ENCODE measurements around the gene FKBP8. TPM values are rescaled to one million over a fixed set of nuclear protein-coding genes. Genes with fewer than 3 reads are reported as not detected.

Gene FKBP8
- total RNA-seq, 2 experiments from 2014 or later, result 245 to 247 TPM

DNA sequence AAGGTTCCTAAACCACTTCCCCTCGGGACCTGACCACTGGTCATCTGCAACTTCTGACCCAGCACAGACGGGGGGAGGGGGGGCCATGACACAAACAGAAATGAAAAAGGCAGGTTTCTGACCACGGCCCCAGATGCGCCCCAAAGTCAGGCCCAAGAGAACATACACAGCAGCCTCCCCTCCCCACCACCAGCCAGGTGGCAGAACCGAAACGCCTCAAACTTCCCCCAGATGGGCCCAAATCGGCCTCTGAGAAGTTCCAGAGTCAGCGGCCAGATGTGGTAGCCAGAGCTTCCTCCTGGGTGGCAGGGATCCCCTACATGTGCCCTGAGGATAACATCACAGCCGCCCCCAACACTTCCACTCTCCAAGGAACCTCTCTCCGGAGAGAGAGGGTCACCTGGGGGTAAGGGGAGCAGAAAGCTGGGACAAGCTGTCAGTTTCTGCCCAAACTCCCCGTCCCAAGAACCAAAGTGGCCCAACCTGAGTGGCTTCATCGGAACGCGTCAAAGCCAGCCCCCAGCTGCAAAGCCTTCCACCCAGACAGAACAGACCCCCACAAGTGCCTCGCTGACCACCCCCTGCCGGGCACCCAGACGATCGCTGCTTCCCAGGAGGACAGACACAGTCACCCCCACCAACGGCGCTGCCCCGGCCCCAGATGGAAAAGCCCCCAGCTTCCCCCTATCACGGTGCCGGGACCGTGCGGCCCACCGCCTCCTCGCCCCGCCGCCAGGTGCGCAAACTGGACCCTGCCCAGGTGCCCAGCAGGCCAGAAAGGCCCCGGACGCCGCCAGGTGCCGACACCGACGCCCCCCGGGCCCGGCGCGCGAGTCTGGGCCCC is 22.3 kb downstream of the FKBP8 start:
- Mint-ChIP-seq H3K9me3 (ENCODE audit: insufficient read depth) (no peaks in the 10 kb centered on the region), H3K27me3 (ENCODE audit: low read depth) (no peaks in the 10 kb centered on the region), H3K4me3 (peak overlapping the region; percentile 79), H3K27ac (peak overlapping the region; percentile 77), H3K4me1 (ENCODE audit: low read depth) (peaks cover 14% of the 10 kb centered on the region), H3K36me3 (ENCODE audit: low read depth) (no peaks in the 10 kb centered on the region)
- ChIA-PET CTCF (interaction anchor here (1.0 to 5.0 kb wide), 29 partner anchors 8 to 398 kb away, joined by 3 to 78 read pairs (median 7); partner anchors contain the start of genes COPE, DDX49, FKBP8 and KXD1), POLR2A (interaction anchor here (0.7 to 3.6 kb wide), 12 partner anchors 10 to 398 kb away, joined by 3 to 28 read pairs (median 6); partner anchors contain the start of genes COPE, DDX49, FKBP8 and KXD1)
- ATAC-seq (no peak), DNase-seq (peak; percentile 42)

DNA sequence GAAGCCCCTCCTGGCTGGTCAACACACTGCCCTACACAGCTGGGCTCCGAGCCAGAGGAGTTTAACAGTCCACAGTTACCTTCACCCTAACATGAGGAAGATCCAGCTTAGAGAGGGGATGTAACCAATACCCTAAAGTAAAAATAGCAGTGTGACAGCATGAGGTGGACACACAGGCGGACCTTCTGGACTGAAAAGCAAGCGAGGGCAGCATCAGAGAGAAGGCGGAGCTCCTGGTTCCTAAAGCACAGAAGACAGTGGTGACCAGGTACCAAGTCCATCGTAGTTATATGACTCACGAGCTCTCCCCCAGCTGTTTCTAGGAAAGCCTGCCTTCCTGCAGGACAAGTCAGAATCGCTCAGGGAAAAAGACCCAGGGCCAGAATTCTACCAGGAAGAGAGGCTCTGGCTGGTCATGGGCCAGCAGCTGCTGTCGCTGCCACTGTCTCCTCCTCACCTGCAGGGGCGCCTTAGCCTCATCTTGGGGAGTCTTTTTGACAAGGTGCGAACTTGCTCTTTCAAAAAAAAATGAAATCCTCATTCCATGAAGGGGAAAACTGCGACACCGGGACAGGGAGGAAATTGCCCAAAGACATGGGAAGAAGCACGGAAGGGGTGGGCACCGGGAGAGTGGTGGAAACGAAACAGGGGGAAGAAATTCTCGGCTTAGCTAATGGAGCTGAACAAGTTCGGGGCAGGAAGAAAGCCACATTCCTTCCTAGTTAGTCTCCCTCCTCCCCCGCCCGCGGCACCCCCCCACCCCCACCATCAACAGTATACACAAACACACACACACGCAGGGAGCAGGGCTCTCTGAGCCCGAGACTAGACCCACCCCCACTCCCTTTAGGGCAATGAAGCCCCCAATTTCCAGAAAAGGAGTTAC is 23.2 kb downstream of the FKBP8 start:
- H3K4me1 Mint-ChIP-seq (ENCODE audit: low read depth), result peaks cover 20% of the 10 kb centered on the region
- no peaks in the 10 kb centered on the region for H3K27me3 Mint-ChIP-seq (ENCODE audit: low read depth)
- ATAC-seq (no peak), DNase-seq (peak; percentile 78)
- peak overlapping the region; percentile 77 for H3K27ac Mint-ChIP-seq
- ChIA-PET POLR2A (interaction anchor here (0.7 to 3.6 kb wide), 11 partner anchors 11 to 399 kb away, joined by 3 to 28 read pairs (median 5); partner anchors contain the start of genes COPE, DDX49, FKBP8 and KXD1), CTCF (interaction anchor here (0.7 to 5.0 kb wide), 38 partner anchors 9 to 499 kb away, joined by 3 to 78 read pairs (median 5); partner anchors contain the start of genes COPE, DDX49, FKBP8 and KXD1)
- H3K4me3 Mint-ChIP-seq, result peak overlapping the region; percentile 79
- H3K9me3 Mint-ChIP-seq (ENCODE audit: insufficient read depth), result no peaks in the 10 kb centered on the region
- H3K36me3 Mint-ChIP-seq (ENCODE audit: low read depth), result no peaks in the 10 kb centered on the region

DNA sequence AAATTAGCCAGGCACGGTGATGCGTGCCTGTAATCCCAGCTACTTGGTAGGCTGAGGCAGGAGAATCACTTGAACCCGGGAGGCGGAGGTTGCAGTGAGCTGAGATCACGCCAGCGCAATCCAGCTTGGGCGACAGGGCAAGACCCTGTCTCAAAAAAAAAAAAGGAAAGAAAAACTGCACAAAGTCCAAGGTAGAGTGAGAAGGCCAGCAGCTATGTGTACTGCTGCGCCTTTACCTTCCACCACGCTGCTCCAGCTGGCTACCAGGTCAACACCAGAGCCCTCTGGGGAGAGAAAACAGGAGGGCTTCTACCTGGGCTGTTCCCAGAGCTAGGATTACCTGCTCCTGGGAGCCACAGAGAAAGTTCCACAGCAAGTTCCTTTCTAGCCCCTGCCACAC is 24.7 kb downstream of the FKBP8 start:
- Mint-ChIP-seq H3K36me3 (ENCODE audit: low read depth) (no peaks in the 10 kb centered on the region), H3K9me3 (ENCODE audit: insufficient read depth) (no peaks in the 10 kb centered on the region), H3K27me3 (ENCODE audit: low read depth) (no peaks in the 10 kb centered on the region), H3K4me1 (ENCODE audit: low read depth) (peaks cover 26% of the 10 kb centered on the region), H3K27ac (no peak overlapping the region), H3K4me3 (no peak overlapping the region)
- DNase-seq (no peak), ATAC-seq (no peak)
- ChIA-PET POLR2A (interaction anchor here (3.6 kb wide), 1 partner anchor 54 kb away, joined by 28 read pairs; the partner anchor contains the start of gene UBA52), CTCF (interaction anchor here (0.8 to 5.0 kb wide), 10 partner anchors 9 to 329 kb away, joined by 3 to 78 read pairs (median 30); partner anchors contain the start of genes FKBP8, KXD1 and REX1BD)

DNA sequence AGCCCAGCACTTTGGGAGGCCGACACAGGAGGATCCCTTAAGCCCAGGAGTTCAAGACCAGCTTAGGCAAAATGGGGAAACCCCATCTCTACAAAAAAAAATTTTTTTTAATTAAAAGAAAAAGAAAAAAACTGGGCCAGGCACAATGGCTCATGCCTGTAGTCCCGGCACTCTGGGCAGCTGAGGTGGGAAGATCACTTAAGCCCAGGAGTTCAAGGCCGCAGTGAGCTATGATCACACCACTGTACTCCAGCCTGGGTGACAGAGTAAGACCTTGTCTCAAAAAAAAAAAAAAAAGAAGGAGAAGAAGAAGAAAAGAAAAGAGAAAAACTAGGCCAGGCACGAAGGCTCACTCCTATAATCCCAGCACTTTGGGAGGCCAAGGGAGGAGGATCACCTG is 25.8 kb downstream of the FKBP8 start:
- ATAC-seq (no peak), DNase-seq (no peak)
- H3K4me1 Mint-ChIP-seq (ENCODE audit: low read depth), result peaks cover 25% of the 10 kb centered on the region
- H3K27ac Mint-ChIP-seq, result no peak overlapping the region
- H3K9me3 Mint-ChIP-seq (ENCODE audit: insufficient read depth), result no peaks in the 10 kb centered on the region
- H3K27me3 Mint-ChIP-seq (ENCODE audit: low read depth), result no peaks in the 10 kb centered on the region
- H3K36me3 Mint-ChIP-seq (ENCODE audit: low read depth), result no peaks in the 10 kb centered on the region
- ChIA-PET POLR2A (interaction anchor here (0.7 kb wide), 1 partner anchor 16 kb away, joined by 3 read pairs; no protein-coding TSS in a partner anchor), CTCF (interaction anchor here (1.1 to 3.4 kb wide), 2 partner anchors 26 to 72 kb away, joined by 5 to 18 read pairs; partner anchors contain the start of genes FKBP8 and REX1BD)
- no peak overlapping the region for H3K4me3 Mint-ChIP-seq

DNA sequence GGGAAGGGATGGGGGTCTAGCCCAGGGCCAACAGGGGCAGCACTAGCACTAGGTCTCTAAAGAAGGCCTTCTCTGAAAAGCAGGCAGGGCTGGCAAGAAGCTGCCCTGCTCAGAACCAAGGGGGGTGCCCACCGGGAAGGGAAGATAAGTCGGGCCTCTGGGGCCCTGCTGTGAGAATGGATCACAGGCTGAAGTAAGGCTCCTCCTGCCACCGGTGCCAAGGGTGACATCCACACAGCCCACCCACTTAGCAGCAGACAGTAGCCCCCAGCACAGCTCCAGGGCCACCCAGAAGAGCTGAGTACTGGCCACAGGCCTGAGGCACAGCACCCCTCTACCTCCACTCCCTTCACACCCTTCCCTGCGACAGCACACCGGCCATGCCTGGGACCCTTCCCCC is 27.4 kb downstream of the FKBP8 start:
- Mint-ChIP-seq H3K4me1 (ENCODE audit: low read depth) (peaks cover 22% of the 10 kb centered on the region), H3K27me3 (ENCODE audit: low read depth) (no peaks in the 10 kb centered on the region), H3K4me3 (no peak overlapping the region), H3K27ac (no peak overlapping the region), H3K36me3 (ENCODE audit: low read depth) (no peaks in the 10 kb centered on the region), H3K9me3 (ENCODE audit: insufficient read depth) (no peaks in the 10 kb centered on the region)
- DNase-seq, result no peak
- ATAC-seq, result no peak
- ChIA-PET POLR2A (interaction anchor here (0.6 kb wide), 1 partner anchor 460 kb away, joined by 3 read pairs; no protein-coding TSS in a partner anchor), CTCF (no interaction called here)

DNA sequence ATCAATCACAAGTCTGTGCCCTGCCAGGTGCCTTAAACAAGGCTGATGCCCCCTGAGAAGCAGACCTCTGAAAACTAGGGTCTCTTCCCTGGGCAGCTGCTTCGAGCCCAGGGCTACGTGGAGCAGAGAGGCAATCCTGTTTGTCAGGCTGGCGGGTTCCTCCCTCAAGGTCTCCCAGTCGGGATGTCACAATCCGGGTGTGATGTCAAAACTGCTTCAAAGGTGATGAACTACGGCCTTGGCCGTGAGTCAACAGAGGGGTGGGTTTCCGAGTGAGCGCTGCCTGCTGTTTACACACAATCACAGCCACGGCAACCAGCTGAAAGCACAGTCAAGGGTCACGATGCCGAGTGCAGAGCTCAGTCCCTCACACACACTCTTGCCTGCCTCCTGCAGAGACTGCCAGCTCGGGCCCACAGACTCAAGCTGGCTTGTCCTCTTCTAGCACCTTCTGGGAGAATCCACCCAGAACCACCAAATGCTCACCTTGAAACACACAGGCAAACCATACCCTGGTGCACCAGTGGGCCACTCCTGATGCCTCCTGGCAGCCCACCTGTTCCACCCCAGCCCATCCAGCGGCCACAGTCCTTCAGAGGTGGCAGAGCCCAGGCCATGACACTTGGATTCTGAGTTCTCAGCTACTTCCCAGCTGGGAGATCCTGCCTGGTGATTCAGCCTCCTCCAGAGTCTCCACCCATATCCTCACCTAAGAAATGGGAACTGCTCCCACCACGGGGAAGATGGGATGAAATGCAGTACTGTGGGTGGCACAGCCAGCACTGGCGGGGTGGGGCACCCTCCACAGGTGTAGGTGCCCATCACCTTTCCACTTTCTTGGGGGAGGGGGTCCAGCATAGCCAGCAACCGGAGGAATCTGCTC is 28.3 kb downstream of the FKBP8 start:
- peak overlapping the region; percentile 64 for H3K27ac Mint-ChIP-seq
- CTCF ChIA-PET, result no interaction called here
- no peaks in the 10 kb centered on the region for H3K27me3 Mint-ChIP-seq (ENCODE audit: low read depth)
- H3K36me3 Mint-ChIP-seq (ENCODE audit: low read depth), result no peaks in the 10 kb centered on the region
- DNase-seq, result no peak
- POLR2A ChIA-PET, result no interaction called here
- H3K4me1 Mint-ChIP-seq (ENCODE audit: low read depth), result peaks cover 27% of the 10 kb centered on the region
- H3K4me3 Mint-ChIP-seq, result no peak overlapping the region
- ATAC-seq, result no peak
- no peaks in the 10 kb centered on the region for H3K9me3 Mint-ChIP-seq (ENCODE audit: insufficient read depth)

DNA sequence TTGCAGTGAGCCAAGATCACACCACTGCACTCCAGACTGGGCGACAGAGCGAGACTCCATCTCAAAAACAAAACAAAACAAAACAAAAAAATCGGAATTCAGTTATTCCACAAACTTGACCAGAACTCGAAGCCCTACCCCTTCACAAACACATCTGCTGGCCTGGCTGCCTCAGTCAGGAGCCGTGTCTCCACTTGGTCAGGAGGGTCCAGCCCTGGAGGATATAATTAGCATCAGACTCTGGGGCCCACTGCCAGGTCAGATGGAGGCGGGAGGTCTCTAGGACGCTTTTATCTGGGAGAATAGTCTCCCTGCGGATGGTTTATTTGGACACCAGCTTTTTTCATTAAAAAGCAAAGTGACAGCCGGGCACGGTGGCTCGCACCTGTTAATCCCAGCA is 29.5 kb downstream of the FKBP8 start:
- no peaks in the 10 kb centered on the region for H3K9me3 Mint-ChIP-seq (ENCODE audit: insufficient read depth)
- CTCF ChIA-PET, result no interaction called here

DNA sequence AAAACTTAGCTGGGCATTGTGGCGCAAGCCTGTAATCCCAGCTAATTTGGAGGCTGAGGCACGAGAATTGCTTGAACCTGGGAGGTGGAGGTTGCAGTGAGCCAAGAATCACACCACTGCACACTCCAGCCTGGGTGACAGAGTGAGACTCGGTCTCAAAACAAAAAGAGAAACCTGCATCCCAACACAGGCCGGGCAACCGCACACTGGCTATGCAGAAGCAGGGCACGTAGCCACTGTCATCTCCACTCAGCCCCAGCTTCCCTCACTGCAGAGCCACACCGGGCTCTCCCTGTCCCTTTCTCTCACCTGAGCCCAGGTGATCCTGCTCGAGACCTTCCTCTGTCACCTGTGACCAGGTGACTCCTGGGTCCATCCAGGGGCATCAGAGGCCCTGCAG is 33.2 kb downstream of the FKBP8 start:
- ATAC-seq (no peak), DNase-seq (no peak)
- Mint-ChIP-seq H3K36me3 (ENCODE audit: low read depth) (peaks cover 3% of the 10 kb centered on the region), H3K4me3 (no peak overlapping the region), H3K27ac (no peak overlapping the region), H3K9me3 (ENCODE audit: insufficient read depth) (no peaks in the 10 kb centered on the region), H3K27me3 (ENCODE audit: low read depth) (no peaks in the 10 kb centered on the region), H3K4me1 (ENCODE audit: low read depth) (peaks cover 54% of the 10 kb centered on the region)
- CTCF ChIA-PET, result interaction anchor here (0.8 to 6.8 kb wide), 4 partner anchors 10 to 78 kb away, joined by 3 to 78 read pairs (median 4); partner anchors contain the start of gene ELL
- POLR2A ChIA-PET, result interaction anchor here (1.6 kb wide), 1 partner anchor 10 kb away, joined by 5 read pairs; no protein-coding TSS in a partner anchor

More for the DNA sequence above, 29.5 kb downstream of the FKBP8 start:
- Mint-ChIP-seq H3K4me3 (no peak overlapping the region), H3K27me3 (ENCODE audit: low read depth) (no peaks in the 10 kb centered on the region), H3K4me1 (ENCODE audit: low read depth) (peaks cover 29% of the 10 kb centered on the region), H3K36me3 (ENCODE audit: low read depth) (no peaks in the 10 kb centered on the region), H3K27ac (no peak overlapping the region)
- POLR2A ChIA-PET, result no interaction called here
- ATAC-seq (no peak), DNase-seq (no peak)

DNA sequence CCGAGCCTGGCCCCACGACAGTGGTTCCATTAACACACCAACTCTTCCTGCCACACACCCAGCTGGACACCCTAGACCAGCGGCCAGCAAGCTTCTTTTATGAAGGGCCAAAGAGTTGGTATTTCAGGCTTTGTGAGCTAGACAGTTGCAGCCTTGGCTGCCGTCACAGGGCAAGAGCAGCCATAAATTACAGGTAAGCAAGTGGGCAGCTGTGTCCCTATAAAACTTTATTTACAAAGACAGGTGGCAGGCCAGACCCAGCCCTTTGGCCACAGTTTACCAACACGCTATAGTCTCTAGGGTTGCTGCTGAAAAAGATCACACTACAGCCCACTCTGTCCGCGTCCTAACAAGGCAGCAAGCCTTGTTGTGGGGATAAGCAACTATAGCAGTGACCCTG is 34.8 kb downstream of the FKBP8 start:
- H3K4me1 Mint-ChIP-seq (ENCODE audit: low read depth), result peaks cover 64% of the 10 kb centered on the region
- H3K36me3 Mint-ChIP-seq (ENCODE audit: low read depth), result peaks cover 3% of the 10 kb centered on the region
- peak overlapping the region; percentile 15 for H3K27ac Mint-ChIP-seq
- H3K4me3 Mint-ChIP-seq, result no peak overlapping the region
- no peak for DNase-seq
- no peaks in the 10 kb centered on the region for H3K9me3 Mint-ChIP-seq (ENCODE audit: insufficient read depth)
- no peak for ATAC-seq
- H3K27me3 Mint-ChIP-seq (ENCODE audit: low read depth), result no peaks in the 10 kb centered on the region
- ChIA-PET POLR2A (interaction anchor here (1.6 to 2.1 kb wide), 2 partner anchors 11 to 13 kb away, joined by 5 to 7 read pairs; partner anchors contain the start of gene ELL), CTCF (interaction anchor here (1.2 to 6.8 kb wide), 5 partner anchors 12 to 47 kb away, joined by 3 to 78 read pairs (median 4); partner anchors contain the start of gene ELL)

DNA sequence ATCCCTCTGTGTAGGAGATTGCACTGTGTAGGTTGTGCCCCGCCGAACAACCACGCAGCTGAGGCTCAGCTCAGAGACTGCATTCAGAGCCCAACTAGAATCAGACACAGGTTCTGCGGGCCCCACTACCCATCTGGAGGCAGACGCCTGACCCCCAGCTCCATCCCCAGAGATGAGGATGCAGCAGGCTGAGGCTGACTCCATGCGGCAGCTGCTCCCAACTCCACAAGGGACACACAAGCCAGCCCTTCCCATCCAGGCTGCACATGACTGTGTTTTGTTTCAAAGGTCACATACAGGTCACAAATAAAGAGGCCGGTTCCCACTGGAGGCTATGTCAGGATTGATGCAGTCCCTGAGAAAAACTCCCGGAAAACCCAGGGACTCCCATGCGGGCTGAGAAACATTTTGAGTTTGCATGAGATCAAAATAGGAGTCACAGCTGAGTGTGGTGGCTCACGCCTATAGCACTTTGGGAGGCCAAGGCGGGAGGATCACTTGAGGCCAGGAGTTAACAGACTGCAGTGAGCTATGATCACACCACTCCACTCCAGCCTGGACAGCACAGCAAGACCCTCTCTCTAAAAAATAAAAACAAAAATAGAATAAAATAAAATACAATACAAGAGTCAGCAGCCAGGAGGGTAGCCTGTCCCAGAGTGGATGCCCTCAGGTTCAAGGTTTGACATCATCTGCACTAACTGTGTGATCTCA is 35.5 kb downstream of the FKBP8 start:
- no peaks in the 10 kb centered on the region for H3K27me3 Mint-ChIP-seq (ENCODE audit: low read depth)
- DNase-seq (no peak), ATAC-seq (peak; percentile 5)
- H3K36me3 Mint-ChIP-seq (ENCODE audit: low read depth), result peaks cover 3% of the 10 kb centered on the region
- H3K27ac Mint-ChIP-seq, result peak overlapping the region; percentile 90
- H3K9me3 Mint-ChIP-seq (ENCODE audit: insufficient read depth), result no peaks in the 10 kb centered on the region
- POLR2A ChIA-PET, result interaction anchor here (0.6 to 2.1 kb wide), 4 partner anchors 12 to 124 kb away, joined by 3 to 7 read pairs (median 4); partner anchors contain the start of gene ELL
- peak overlapping the region; percentile 45 for H3K4me3 Mint-ChIP-seq
- CTCF ChIA-PET, result interaction anchor here (1.1 to 6.8 kb wide), 9 partner anchors 9 to 46 kb away, joined by 3 to 78 read pairs (median 4); partner anchors contain the start of gene ELL
- H3K4me1 Mint-ChIP-seq (ENCODE audit: low read depth), result peaks cover 70% of the 10 kb centered on the region

Data from activated CD8-positive, alpha-beta T cell treated with anti-CD3 and anti-CD28 coated beads, Interleukin-2, amount 10 ng/mL, durations not matched to agents 7 days and 5 days (primary cell).